GM18498 (cell line): Measurements from ENCODE around the gene ERP44.

Experiments
- ATAC-seq: cut with Tn5 transposase; IDR thresholded peaks from one replicate; pipeline ENCODE4 v1.9.1; 2021; ENCODE audit warnings: mild to moderate bottlenecking, moderate library complexity; ENCODE audit not compliant: unreplicated experiment

ERP44 gene

GRCh38 chr9:99953861-99954507 lies 144.8 kb downstream of the ERP44 start:
- ATAC-seq = no peak

- ATAC-seq = no peak
Measured at GRCh38 chr9:99948896-99949295, 149.9 kb downstream of the ERP44 start.

- ATAC-seq = no peak
Measured at GRCh38 chr9:99948482-99948881, 150.3 kb downstream of the ERP44 start.

- no peak for ATAC-seq
Measured at GRCh38 chr9:99947395-99947794, 151.4 kb downstream of the ERP44 start.

GRCh38 chr9:99936947-99937587 lies 161.7 kb downstream of the ERP44 start:
- no peak for ATAC-seq

GRCh38 chr9:99931155-99931840 lies 167.5 kb downstream of the ERP44 start:
- no peak for ATAC-seq

GRCh38 chr9:99929652-99930051 lies 169.1 kb downstream of the ERP44 start:
- ATAC-seq = no peak
